GM12891 (cell line): ENCODE results near the gene ERP44.

Experiments used
- POLR2A ChIP-seq: IDR thresholded peaks from 2 replicates; pipeline ENCODE4 v1.6.1; 2011; ENCODE audit warnings: low read depth, low read length, control low read depth
- SPI1 ChIP-seq: IDR thresholded peaks from 2 replicates; pipeline ENCODE4 v1.6.1; 2011; ENCODE audit warnings: low read depth, low read length, control low read depth
- TAF1 ChIP-seq: IDR thresholded peaks from 2 replicates; pipeline ENCODE4 v1.6.1; 2011; ENCODE audit warnings: low read depth, low read length, control low read depth

DNA sequence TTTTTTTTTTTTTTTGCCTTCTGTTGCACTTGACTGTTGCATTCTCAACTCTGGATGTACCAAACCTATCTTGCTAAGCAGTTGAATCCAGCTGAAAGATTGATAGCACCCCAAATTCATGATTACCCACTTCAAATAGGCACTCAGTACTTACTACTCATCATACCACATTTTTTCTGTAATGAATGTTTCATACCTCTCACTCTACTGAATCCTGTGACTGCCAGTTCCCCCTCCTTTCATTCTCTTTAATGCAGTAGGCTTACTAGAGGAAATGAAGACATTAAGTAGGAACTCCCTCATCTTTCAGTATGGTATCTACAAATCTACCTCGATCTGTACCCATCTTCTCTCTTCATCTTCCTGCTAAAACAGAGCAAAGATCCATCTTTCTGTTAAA is 7.1 kb upstream of the ERP44 start:
- TF ChIP-seq SPI1 = no peak
- TF ChIP-seq POLR2A = no peak
- no peak for TF ChIP-seq TAF1
